Suprapubic skin (tissue), 4 donors: Measurements from ENCODE around the gene FASTK. TPM values are rescaled to one million over a fixed set of nuclear protein-coding genes. Genes with fewer than 3 reads are reported as not detected.
"Not testable (repeated sequence)": the region's sequence is repeated elsewhere in the genome, so short reads cannot be mapped to it uniquely, and the experiment has no call there.

ENCODE experiments used
- DNase-seq, 2 donors: peaks; one replicate each; pipeline ENCODE4 v3.0.0-alpha.2; 2019; ENCODE audit warnings: low spot score in 2 of 2
- H3K27ac ChIP-seq: fragments of 200-600 bp; sonication (generic); one replicate; pipeline ENCODE4 v1.5.1; 2019
- H3K27me3 ChIP-seq: fragments of 200-600 bp; sonication (generic); one replicate; pipeline ENCODE4 v1.5.1; 2019
- H3K36me3 ChIP-seq: fragments of 200-600 bp; sonication (generic); one replicate; pipeline ENCODE4 v1.5.1; 2019
- H3K4me1 ChIP-seq: fragments of 200-600 bp; sonication (generic); one replicate; pipeline ENCODE4 v1.5.1; 2019
- H3K4me3 ChIP-seq: fragments of 200-600 bp; sonication (generic); one replicate; pipeline ENCODE4 v1.5.1; 2019; ENCODE audit warnings: mild to moderate bottlenecking
- H3K9me3 ChIP-seq: fragments of 200-600 bp; sonication (generic); one replicate; pipeline ENCODE4 v1.5.1; 2019
- CTCF ChIP-seq, 2 donors: fragments of 200-600 bp in 1 of 2; fragments of 450-650 bp in 1 of 2; sonication (generic) in 1 of 2; IDR thresholded peaks; one replicate each; pipeline ENCODE4 v1.5.1; 2016 to 2019; ENCODE audit warnings: antibody characterized with exemption in 2 of 2, mild to moderate bottlenecking in 1 of 2, moderate library complexity in 1 of 2
- EP300 ChIP-seq: sonication (generic); formaldehyde crosslinking; IDR thresholded peaks from one replicate; pipeline ENCODE4 v1.6.1; 2017; ENCODE audit warnings: antibody characterized with exemption
- POLR2A ChIP-seq, 2 donors: fragments of 450-650 bp; IDR thresholded peaks; one replicate each; pipeline ENCODE4 v1.6.1; 2017; ENCODE audit warnings: antibody characterized with exemption in 2 of 2, mild to moderate bottlenecking in 2 of 2, moderate library complexity in 2 of 2
- POLR2AphosphoS5 ChIP-seq, 3 donors: sonication (generic); formaldehyde crosslinking; IDR thresholded peaks; one replicate each; pipeline ENCODE4 v1.6.1; 2017; ENCODE audit warnings: antibody characterized with exemption in 3 of 3
- WGBS: methylation state at CpG from one replicate; pipeline ENCODE4 v1.1.5; 2018; 5-methylcytosine and 5-hydroxymethylcytosine counted together
- total RNA-seq, 4 donors: library from RNA; depleted of rRNA; stranded (reverse); fragments of >200 nt; gene quantifications; one replicate each; pipeline ENCODE4 v1.1.0, GENCODE V29; 2016

FASTK gene
- total RNA-seq, 4 donors from 2014 or later = 76.8 to 102 (median 90.9) TPM

GRCh38 chr7:151043959-151044358 lies 36.6 kb downstream of the FASTK start:
- TF ChIP-seq POLR2AphosphoS5 (IDR thresholded peaks at IDR 0.05) (no peak), POLR2A (IDR thresholded peaks at IDR 0.05) (no peak), CTCF (IDR thresholded peaks at IDR 0.05) (no peak), EP300 (no peak)
- Histone ChIP-seq H3K9me3 (no peaks in the 10 kb centered on the region), H3K36me3 (peaks cover 42% of the 10 kb centered on the region), H3K4me1 (peaks cover 17% of the 10 kb centered on the region), H3K27ac (no peak overlapping the region), H3K4me3 (no peak overlapping the region), H3K27me3 (no peaks in the 10 kb centered on the region)
- 93% methylated on average over 9 of the region's 20 CpGs for WGBS
- DNase-seq = no peak

DNA sequence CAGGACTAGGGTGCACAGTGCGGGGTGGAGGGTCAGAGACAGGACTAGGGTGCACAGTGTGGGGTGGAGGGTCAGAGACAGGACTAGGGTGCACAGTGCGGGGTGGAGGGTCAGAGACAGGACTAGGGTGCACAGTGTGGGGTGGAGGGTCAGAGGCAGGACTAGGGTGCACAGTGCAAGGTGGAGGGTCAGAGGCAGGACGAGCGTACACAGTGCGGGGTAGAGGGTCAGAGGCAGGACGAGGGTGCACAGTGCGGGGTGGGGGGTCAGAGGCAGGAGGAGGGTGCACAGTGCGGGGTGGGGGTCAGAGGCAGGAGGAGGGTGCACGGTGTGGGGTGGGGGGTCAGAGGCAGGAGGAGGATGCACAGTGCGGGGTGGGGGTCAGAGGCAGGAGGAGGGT lies 37.2 kb downstream of the FASTK start:
- Histone ChIP-seq H3K36me3 (peaks cover 42% of the 10 kb centered on the region), H3K4me1 (peaks cover 22% of the 10 kb centered on the region)
- H3K27ac ChIP-seq, DNase-seq, H3K4me3 ChIP-seq, H3K27me3 ChIP-seq, H3K9me3 ChIP-seq: not testable (repeated sequence)
- 85% methylated on average over 10 of the region's 10 CpGs for WGBS

DNA sequence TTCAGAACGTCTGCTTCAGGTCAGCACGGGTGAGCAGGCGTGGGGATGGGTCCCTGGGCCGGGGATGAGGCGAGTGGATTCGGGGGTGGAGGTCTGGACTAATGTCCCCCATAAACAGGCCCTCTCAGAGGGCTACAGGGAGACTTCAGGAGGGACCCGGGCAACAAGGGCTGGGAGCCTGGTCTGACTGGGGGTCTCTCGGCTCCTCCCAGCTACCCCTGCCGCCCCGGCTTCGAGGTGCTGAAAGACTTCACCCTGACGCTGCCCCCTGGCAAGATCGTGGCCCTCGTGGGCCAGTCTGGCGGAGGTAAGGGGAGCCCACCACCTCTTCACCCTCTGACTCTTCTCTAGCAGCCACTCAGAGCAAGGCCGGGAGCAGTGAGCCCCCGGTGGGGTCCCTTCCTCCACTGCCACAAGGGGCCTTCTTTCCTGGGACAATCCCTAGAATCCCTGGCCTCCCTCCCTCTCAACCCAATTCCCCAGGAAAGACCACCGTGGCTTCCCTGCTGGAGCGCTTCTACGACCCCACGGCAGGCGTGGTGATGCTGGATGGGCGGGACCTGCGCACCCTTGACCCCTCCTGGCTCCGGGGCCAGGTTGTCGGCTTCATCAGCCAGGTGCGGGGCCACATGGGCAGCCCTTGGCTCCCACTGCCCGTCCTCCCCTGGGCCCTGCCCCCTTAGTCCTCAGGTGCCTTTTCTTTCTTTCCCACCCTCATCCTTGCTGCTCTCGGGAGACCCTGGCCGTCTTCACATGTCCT lies 39.8 kb downstream of the FASTK start:
- Histone ChIP-seq H3K27ac (no peak overlapping the region), H3K27me3 (no peaks in the 10 kb centered on the region), H3K9me3 (no peaks in the 10 kb centered on the region), H3K4me3 (no peak overlapping the region), H3K36me3 (peaks cover 64% of the 10 kb centered on the region), H3K4me1 (peaks cover 18% of the 10 kb centered on the region)
- 97% methylated on average over 24 of the region's 30 CpGs for WGBS
- TF ChIP-seq EP300 (no peak), CTCF (IDR thresholded peaks at IDR 0.05) (no peak), POLR2AphosphoS5 (IDR thresholded peaks at IDR 0.05) (no peak), POLR2A (IDR thresholded peaks at IDR 0.05) (no peak)
- DNase-seq = no peak

GRCh38 chr7:151039850-151040548 lies 40.6 kb downstream of the FASTK start:
- H3K4me1 ChIP-seq = peaks cover 18% of the 10 kb centered on the region
- peaks cover 64% of the 10 kb centered on the region for H3K36me3 ChIP-seq
- no peak overlapping the region for H3K27ac ChIP-seq
- H3K4me3 ChIP-seq = no peak overlapping the region
- TF ChIP-seq POLR2A (IDR thresholded peaks at IDR 0.05) = no peak
- TF ChIP-seq EP300 = no peak
- TF ChIP-seq POLR2AphosphoS5 (IDR thresholded peaks at IDR 0.05) = no peak
- no peak for TF ChIP-seq CTCF (IDR thresholded peaks at IDR 0.05)
- 76% methylated on average over 15 of the region's 18 CpGs for WGBS
- H3K27me3 ChIP-seq = no peaks in the 10 kb centered on the region
- DNase-seq = no peak
- no peaks in the 10 kb centered on the region for H3K9me3 ChIP-seq

- peaks cover 18% of the 10 kb centered on the region for H3K4me1 ChIP-seq
- TF ChIP-seq CTCF (IDR thresholded peaks at IDR 0.05) (no peak), POLR2AphosphoS5 (IDR thresholded peaks at IDR 0.05) (no peak), POLR2A (IDR thresholded peaks at IDR 0.05) (no peak), EP300 (no peak)
- H3K27ac ChIP-seq = peak overlapping the region; percentile 41
- no peak overlapping the region for H3K4me3 ChIP-seq
- DNase-seq = no peak
- H3K27me3 ChIP-seq = no peaks in the 10 kb centered on the region
- H3K9me3 ChIP-seq = no peaks in the 10 kb centered on the region
- WGBS = 31% methylated on average over 6 of the region's 12 CpGs
- peaks cover 64% of the 10 kb centered on the region for H3K36me3 ChIP-seq
Measured at GRCh38 chr7:151038951-151039849, 41.4 kb downstream of the FASTK start.
